Heart left ventricle (tissue), 13 donors: ENCODE data around the gene ZDHHC22.

Experiments
- POLR2A ChIP-seq, 2 donors: fragments of 450-650 bp; IDR thresholded peaks; one replicate each; pipeline ENCODE4 v1.6.1; 2017; ENCODE audit warnings: antibody characterized with exemption in 2 of 2, mild to moderate bottlenecking in 2 of 2, moderate library complexity in 2 of 2
- TF ChIP-seq, protein P1 (sequence below), 12 donors: fragments of 200-600 bp; sonication (generic) in 4 of 12; IDR thresholded peaks; one replicate each; pipeline versions ENCODE4 v1.5.0 to v1.8.0; 2018 to 2022; ENCODE audit warnings: antibody characterized with exemption in 12 of 12, mild to moderate bottlenecking in 5 of 12
- donor health status: ischemic (EF 13 %, LVEDD 7.1; RV severe dilation, severe dysfunction).
- donor health status: DM: no; HTN: yes; CAD: no.
- donor health status: DM: no; HTN: no; CAD: no.
- donor health status: ischemic (EF 25% LVEDD 6.9; RV normal size, moderate dysfunction).
- donor health status: ischemic (EF 25% LVEDD 5.7; RV mildly dilated, moderate dysfunction).
- donor health status: ischemic (EF 35%, LVEDD 5.7; RV mildly dilated, moderate dysfunction).
- donor health status: nonischemic (EF 11% LVEDD 7.7; RV severe dilation, severe dysfunction).
- donor health status: DM: yes; HTN: yes; CAD: no.
- donor health status: PGD.
- donor health status: ischemic (EF 29% LVEDD 5.4; RV normal size, mild dysfunction).
- donor health status: nonischemic (EF 23%, LVEDD 6.1; RV moderate dilation, normal function).

DNA sequence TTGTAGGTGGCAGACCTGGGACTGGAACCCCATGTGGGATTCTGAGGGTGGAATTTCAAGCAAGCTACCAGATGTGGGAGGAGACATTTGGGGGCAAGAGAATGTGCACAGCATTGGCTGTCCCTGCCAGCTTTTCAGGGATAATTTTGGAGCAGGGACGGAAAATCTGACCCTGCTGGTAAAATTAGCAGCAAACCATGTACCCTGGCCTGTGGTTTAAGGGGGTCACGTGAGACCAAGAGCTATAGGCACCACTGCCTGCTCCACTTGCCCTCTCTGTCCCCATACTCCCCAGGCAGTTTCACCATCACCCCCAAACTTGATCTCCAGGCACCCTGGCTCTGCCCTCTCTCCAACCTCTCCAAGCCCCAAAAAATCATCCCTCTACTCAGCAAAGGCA, 13.5 kb upstream of the ZDHHC22 start:
- TF ChIP-seq, protein P1, sequence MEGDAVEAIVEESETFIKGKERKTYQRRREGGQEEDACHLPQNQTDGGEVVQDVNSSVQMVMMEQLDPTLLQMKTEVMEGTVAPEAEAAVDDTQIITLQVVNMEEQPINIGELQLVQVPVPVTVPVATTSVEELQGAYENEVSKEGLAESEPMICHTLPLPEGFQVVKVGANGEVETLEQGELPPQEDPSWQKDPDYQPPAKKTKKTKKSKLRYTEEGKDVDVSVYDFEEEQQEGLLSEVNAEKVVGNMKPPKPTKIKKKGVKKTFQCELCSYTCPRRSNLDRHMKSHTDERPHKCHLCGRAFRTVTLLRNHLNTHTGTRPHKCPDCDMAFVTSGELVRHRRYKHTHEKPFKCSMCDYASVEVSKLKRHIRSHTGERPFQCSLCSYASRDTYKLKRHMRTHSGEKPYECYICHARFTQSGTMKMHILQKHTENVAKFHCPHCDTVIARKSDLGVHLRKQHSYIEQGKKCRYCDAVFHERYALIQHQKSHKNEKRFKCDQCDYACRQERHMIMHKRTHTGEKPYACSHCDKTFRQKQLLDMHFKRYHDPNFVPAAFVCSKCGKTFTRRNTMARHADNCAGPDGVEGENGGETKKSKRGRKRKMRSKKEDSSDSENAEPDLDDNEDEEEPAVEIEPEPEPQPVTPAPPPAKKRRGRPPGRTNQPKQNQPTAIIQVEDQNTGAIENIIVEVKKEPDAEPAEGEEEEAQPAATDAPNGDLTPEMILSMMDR (IDR thresholded peaks at IDR 0.05): no peak
- TF ChIP-seq POLR2A (IDR thresholded peaks at IDR 0.05): no peak
